MV-4-11 (cell line): Measurements from ENCODE around the gene SUPT16H.
"Not testable (repeated sequence)": the region's sequence is repeated elsewhere in the genome, so short reads cannot be mapped to it uniquely, and the experiment has no call there.

Experiments used
- DNase-seq: peaks from one replicate; lab custom pipeline; 2025; lab: John Stamatoyannopoulos, UW

The SUPT16H gene

DNA sequence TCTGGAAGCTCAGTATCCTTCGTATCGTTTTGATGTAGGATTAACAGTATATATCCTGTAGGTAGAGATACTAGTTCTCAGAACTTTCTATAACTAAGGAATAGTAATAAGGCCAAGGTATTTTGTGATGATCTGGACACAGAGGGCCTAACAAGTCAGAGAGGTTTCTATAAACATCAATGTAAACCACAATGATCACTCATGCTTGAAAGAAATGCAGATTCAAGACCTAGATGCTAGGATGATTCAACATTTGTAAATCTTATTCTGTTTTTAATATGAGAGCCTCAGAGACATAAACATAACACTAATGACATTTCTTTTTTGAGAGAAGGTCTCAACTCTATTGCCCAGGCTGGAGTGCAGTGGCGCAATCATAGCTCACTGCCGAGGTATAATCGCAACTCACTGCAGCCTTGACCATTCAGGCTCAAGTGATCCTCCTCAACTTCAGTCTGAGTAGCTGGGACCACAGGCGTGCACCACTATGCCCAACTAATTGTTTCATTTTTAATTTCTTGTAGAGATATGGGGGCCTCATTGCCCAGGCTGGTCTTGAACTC lies 16.2 kb downstream of the SUPT16H start:
- no peak for DNase-seq

DNA sequence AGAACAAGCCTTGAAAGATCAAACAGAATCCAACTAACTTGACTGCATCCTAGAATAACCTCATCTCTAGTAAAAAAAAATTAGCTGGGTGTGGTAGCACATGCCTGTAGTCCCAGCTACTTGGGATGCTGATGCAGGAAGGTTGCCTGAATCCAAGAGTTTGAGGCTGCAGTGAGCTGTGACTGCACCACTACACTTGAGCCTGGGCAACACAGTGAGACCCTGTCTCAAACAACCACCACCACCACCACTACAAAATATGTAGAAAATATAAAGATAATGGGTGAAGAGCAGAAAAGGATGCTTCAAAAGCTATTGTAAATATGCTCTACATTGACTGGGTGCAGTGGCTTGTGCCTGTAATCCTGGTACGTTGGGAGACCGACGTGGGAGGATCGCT lies 27.3 kb downstream of the SUPT16H start:
- DNase-seq, result no peak

DNA sequence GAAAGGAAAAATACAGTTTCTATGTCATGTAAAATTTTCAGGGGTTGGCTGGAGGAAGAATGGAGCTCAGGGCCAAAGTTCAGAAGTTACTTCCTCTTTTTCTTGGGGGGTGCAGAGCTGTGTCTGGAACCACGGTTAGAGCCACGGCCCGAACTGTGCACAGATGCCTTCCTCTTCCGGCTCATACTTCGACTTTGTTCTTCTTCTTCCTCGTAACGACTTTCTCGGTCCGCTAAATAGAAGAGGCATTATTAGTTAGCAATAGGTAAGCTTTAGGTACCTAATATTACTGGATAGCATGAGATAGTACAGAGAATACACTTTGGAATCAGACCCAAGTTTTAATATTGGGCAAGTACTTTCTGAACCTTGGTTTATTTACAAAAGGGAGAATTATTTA lies 31.2 kb downstream of the SUPT16H start:
- DNase-seq, result peak; percentile 94

DNA sequence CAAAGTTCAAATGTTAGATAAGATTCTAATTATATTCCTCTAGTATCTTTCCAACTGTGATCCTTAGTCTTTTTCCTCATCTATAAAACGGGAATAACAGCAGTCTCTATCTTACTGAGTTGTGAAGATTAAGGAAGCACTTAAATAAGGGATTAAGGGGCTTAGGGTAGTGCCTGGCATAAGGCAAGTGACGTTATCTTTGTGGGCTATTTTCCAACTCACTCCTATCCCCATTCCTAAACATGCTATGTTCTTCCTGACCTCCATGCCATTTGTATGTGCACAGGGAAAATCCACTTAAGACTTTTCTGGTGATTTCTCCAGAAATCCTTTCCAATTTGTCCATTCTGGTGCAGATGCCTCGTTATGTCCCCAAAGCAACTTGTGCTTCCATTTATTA lies 33.3 kb downstream of the SUPT16H start:
- no peak for DNase-seq

DNA sequence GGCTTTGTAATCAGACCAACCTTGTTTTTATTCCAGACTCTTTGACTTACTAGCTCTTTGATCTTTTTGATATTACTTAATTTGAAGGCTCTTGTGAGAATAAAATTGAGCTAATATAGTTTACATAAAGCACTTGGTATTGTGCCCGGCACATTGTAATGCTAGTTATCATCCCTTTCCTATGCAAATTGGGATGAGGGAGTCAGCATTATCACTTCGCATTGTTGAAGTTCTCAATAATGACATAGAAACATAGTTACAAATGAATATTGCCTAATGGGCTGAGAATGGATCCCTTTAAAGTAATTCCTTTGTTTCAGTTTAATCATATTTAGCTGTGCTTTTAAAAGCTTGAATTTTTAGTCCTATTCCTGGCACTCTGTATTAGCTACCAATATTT lies 36.6 kb downstream of the SUPT16H start:
- DNase-seq, result no peak

DNA sequence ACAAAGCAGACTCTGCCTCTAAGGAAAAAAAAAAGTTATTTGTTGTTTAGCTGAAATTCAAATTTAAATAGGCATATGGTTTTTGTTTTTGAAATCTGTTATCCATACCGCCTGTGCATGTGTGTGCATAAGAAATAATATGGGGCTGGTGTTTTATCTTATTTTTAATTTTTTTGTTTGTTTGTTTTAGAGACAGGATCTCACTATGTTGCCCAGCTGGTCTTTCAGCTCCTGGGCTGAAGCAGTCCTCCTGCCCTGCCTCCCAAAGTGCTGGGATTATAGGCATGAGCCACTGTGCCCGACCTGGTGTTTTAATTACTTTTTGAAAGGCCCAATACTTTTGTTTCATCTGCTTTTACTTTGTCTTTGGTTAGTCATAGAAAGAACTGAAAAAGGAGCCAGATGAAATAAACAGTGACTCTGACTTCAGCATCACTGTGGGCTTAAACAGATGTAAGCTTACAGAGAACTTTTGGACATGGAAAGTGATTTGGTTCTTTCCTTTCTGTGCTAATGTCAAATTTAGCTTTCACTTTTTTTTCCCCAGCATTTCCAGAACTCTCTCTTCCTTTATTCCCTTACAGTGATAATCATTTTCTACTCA lies 37.2 kb downstream of the SUPT16H start:
- no peak for DNase-seq

DNA sequence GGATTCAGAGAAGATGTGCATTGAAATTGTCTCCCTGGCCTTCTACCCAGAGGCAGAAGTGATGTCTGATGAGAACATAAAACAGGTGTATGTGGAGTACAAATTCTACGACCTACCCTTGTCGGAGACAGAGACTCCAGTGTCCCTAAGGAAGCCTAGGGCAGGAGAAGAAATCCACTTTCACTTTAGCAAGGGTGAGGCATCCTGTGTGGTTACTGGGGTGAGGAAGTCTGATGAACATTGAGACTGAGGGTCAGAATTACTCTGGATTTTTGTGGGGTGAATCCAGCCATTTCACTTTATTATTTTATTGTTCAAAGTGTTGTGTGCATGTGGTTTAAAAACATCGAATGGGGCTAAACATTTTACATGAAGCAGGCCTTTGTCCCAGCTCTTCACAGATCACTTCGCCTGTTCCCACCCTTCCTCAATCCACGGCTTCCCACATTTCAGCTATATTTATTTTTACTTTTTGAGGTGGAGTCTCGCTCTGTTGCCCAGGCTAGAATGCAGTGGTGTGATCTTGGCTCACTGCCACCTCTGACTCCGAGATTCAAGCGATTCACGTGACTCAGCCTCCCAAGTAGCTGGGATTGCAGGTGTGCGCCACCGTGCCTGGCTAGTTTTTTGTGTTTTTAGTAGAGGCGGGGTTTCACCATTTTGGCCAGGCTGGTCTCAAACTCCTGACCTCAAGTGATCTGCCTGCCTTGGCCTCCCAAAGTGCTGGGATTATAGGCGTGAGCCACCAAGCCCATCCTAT lies 40.6 kb downstream of the SUPT16H start:
- DNase-seq, result no peak

DNA sequence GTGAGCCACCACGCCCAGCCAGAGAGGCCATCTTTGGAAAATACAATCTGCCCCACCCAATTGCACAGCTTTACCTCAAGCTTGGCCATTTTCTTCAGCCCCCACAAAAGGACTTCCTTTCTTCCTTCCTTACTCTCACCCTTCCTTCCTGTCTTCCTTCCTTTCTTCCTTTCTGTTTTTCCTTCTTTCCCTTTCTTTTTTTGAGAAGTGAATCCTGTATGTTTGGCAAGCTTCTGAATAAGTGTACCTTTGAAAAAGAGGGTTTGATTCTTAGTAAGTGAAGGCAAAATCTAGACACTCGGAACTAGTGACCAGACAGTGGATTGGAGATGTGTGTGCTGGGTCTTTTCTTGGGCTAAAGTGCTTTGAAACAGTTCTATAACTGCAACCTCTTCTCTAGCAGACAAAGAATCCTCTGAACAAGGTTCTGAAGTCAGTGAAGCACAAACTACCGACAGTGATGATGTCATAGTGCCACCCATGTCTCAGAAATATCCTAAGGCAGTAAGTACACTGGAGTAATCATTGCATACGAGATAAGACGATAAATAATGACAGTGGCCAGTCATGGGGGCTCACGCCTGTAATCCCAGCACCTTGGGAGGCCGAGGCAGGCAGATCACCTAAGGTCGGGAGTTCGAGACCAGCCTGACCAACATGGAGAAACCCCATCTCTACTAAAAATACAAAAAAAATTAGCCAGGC lies 49.5 kb downstream of the SUPT16H start:
- no peak for DNase-seq

DNA sequence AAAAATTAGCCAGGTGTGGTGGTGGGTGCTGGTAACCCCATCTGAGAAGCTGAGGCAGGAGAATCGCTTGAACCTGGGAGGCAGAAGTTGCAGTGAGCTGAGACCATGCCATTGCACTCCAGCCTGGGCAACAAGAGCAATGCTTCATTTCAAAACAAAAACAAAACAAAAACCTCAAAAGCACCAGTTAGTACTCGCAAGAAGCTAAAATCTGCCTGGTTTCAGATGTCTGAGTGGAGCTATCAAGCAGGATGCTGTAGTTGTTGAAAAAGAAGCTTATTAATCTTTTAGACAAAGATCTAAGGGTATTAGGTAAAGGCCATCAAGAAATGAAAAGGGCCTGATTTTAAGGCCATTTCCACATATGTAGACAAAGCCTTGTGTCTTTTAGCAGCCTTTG lies 50.9 kb downstream of the SUPT16H start:
- DNase-seq, result no peak

DNA sequence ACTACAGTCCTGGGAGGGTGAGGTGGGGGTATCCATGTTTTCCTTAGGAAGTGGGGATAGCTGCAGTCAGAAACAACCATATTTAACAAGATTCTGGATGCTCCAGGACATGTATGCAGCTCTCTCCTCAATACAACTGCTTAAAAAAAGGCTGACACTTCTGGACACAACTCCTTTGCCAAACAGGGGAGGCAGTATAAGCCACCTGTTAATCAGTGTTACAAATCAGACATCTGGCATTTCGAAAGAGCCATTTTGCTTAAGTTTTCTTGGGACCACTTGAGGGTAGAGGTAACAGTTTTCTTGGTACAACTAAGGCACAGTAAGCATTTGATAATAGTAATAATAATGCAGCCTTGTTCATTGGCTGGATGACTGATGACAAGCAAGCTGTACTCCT lies 56.8 kb downstream of the SUPT16H start:
- DNase-seq, result no peak

DNA sequence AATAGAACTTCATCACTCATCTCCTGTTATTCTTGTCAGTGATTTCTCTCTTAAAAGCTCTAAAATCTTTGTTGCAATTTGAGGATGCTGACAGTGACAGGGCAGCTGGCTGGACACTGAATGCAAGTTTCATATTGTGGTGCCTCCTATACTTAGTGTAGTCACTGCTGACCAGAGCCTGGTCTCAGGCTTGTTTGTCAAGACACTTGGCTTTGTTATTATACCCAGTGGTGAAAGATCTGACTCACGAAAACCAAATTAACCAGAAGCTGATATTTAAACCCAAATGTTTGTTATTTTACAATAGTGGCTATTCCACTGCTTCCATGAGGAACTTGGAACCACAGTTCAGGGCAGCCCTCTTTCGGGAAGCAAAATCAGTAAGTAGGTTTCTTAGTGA lies 61.1 kb downstream of the SUPT16H start:
- no peak for DNase-seq

DNA sequence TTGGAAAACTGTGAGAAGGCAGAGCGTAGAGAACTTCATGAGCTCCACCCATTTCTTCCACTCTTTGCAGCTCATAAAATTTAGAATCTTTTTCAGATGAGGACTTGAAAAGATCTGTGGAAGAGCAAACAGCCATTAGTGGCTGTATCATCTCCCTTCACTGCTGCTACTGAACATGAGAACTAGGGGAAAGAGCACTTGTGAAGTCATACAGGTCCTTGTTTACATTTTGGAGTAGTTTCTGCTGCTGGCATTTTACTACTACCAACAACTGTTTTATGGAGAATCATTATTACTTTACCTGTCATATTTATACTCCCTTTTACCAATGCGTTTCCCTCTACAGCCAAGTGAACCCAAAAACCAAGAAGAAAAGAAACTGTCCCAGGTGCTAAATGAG lies 62.9 kb downstream of the SUPT16H start:
- no peak for DNase-seq

DNA sequence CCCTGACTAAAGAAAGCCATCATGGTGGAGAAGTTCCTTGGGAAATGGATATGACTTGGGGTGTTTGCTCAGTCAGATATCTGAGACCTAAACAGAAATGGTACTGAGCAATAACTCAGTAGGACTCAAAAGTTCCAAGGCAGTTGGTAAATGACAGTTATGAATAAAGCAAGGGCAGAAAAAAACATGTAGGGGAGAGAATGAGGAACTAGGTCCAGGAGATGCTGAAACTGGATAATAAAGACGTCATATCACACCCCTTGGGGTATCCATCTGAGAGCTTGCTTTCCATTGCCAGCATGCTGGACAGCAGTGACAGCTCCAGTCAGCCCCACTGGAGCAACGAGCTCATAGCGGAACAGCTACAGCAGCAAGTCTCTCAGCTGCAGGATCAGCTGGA lies 66.4 kb downstream of the SUPT16H start:
- peak; percentile 82 for DNase-seq

DNA sequence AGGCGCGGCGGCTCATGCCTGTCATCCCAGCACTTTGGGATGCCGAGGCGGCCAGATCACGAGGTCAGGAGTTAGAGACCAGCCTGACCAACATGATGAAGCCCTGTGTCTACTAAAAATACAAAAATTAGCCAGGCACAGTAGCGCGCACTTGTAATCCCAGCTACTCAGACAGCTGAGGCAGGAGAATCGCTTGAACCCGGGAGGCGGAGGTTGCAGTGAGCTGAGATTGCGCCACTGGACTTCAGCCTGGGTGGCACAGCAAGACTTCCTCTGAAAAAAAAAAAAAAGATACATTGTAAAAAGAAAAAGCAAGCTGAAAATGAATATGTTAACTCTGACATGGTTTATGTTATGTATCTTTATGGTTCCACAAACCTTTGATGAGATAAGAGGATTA lies 70.3 kb downstream of the SUPT16H start:
- DNase-seq, result no peak

DNA sequence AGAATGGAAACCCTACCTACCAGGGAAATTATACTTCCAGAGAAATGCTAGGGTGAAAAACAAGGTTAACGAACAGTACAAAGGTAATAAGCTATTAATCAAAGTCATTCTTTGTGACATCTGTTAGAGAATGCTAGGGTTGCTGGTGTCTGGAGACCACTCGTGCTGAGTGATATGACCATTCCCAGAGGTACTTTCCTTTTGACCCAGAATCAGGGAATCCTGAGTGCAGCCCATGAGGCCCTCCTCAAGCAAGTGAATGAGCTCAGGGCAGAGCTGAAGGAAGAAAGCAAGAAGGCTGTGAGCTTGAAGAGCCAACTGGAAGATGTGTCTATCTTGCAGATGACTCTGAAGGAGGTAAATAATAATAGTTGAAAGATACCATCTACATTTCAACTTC lies 72.2 kb downstream of the SUPT16H start:
- DNase-seq, result no peak

DNA sequence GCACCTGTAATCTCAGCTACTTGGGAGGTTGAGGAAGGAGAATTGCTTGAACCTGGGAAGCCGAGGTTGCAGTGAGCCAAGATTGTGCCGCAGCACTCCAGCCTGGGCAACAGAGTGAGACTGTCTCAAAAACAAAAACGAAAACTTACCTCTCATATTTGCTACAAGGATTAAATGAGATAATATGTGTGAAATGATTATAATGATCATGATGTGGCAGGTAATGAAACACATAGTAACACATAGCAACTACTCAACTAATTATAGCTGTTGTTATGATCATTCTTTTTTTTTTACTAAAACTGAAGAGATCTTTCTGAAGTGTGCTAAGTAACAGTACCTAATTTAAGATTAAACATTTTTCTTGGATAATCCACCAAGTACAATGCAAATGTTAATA lies 73.9 kb downstream of the SUPT16H start:
- no peak for DNase-seq

DNA sequence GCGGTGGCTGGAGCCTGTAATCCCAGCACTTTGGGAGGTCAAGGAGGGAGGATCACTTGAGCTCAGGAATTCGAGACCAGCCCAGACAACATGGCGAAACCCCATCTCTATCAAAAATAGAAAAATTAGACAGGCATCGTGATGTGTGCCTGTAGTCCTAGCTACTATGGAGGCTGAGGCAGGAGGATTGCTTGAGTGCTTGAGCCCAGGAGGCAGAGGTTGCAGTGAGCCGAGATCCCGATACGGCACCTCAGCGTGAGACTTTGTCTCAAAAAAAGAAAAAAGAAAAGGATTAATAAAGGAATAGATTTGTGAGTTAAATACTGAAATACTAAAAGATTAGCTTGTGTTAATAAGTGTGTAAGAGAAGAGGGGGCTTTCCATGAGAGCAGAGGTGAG lies 74.6 kb downstream of the SUPT16H start:
- no peak for DNase-seq

DNA sequence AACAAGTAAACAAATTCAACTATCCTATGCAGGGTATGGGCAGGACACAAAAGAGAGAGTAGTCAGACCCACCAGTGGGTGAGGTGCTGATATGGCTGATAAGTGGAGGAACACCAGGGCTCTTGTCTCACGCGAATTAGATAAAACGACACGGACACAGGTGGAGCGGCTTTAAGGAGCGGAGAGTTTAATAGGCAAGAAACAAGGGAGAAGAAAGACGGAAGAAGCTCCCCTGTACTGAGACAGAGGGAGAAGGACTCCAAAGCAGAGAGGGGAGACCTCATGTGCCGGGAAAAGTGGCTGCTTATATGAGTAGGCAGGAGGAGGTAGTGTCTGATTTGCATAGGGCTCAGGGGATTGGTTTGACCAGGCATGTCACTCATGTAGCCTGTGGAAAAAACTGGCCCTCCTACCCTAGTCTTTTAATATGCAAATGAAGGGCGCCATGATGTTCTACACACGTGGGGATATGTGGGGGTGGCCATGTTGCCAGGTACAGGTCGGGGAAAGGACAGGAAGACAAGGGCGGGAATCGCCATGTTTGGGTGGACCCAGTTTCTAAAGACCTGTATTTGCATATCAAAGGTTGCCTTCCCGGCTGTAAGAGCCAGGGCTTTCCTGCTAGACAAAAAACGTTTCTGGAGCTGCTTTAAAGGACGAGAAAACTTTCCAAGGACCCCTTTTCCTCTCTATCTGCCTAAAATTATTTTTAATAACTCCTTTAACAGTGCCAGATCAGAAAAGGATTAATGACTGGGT lies 75.2 kb downstream of the SUPT16H start:
- DNase-seq, result peak; percentile 92

DNA sequence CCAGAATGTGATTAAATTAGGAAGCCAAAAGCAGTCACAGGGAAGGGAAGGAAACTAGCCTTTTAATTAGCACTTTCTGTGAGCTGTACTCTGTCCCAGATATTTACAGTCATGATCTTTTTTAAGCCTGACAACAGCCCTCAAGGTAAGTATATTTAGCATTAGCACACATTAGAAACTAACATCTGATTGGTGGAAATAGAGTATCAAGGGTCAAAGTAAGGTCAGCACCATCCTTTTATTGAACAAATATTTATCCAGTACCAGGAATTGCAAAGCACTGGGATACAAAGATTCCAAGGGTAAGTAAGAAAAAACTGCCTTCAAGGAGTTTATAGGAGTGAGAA lies 75.7 kb downstream of the SUPT16H start:
- no peak for DNase-seq

DNA sequence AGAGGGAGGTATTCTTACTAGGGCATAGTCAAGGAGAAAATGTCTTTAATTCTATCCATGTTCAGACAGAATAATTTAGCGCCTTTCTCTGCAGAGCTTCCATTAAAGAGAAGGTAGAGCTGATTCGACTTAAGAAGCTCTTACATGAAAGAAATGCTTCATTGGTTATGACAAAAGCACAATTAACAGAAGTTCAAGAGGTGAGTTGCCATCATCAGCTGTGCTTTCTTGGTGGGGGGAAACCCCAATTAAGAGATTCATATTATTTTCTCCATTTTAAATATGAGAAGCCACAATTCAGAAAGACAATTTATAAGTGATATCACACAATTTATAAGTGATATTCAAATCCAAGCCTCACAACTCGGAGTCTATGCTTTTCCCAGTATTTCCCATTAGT lies 76.2 kb downstream of the SUPT16H start:
- no peak for DNase-seq

DNA sequence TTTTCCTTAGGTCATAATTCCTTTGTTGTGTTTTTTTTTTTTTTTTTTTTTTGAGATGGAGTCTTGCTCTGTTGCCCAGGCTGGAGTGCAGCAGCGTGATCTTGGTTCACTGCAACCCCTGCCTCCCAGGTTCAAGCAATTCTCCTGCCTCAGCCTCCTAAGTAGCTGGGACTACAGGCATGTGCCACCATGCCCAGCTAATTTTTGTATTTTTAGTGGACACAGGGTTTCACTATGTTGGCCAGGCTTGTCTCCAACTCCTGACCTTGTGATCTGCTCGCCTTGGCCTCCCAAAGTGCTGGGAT lies 81.0 kb downstream of the SUPT16H start:
- not testable (repeated sequence) for DNase-seq

DNA sequence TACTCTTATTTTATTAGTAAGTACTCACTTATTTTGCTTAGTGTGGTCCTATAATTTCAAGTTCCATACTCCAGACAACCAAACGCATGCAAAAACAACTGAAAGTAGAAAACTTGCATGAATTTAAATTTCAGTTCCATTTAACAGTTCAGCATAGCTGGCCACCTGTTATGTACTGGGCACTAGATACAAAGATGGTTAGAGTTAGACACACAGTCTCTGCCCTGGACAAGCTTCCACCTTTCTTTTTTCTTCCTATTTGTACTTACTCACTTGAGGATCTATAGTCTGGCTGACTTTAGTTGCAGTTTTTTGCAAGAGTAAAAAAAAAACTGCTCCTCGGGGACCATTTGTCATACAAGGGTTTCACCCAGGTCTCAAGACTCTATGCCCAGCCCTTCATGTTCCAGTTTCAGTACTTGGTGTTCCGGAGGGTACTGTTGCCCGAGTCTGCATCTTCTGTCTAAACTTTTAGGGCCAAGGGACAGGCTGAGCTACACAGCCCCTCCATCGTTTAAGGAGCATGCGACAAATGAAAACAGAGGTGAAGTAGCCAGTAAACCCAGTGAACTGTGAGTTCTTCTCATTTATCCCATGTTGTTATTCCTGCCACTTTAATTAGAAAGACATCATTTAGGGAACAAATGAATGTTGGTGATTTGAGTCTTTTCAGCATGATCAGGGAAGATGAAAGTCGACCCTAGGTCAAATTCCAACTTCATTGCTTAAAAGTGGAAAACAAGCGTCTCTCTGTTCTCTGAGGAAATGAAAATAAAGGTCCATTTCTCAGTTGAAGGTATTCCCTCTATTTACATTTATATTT lies 81.6 kb downstream of the SUPT16H start:
- DNase-seq, result no peak
